OCI-LY3 (cell line): Measurements from ENCODE around the gene AASDHPPT.

Experiments
- CTCF ChIP-seq: fragments of 200-600, 300-600 bp; sonication (generic); IDR thresholded peaks from 2 replicates; pipeline ENCODE4 v1.5.1; 2014; ENCODE audit warnings: antibody characterized with exemption, low read length, low read depth
- EZH2phosphoT487 ChIP-seq: fragments of 200-600 bp; shearing (Covaris generic); IDR thresholded peaks from 2 replicates; pipeline ENCODE4 v1.6.1; 2018; ENCODE audit warnings: antibody characterized with exemption, mixed run types, low read depth

GRCh38 chr11:106059617-106060016 lies 17.8 kb upstream of the AASDHPPT start:
- TF ChIP-seq CTCF (no peak), EZH2phosphoT487 (no peak)
